GM18909 (cell line): ENCODE results near the gene GDF15.
"Not testable (repeated sequence)": the region's sequence is repeated elsewhere in the genome, so short reads cannot be mapped to it uniquely, and the experiment has no call there.

Source experiments
- ATAC-seq: cut with Tn5 transposase; IDR thresholded peaks from one replicate; pipeline ENCODE4 v1.9.1; 2021; ENCODE audit warnings: mild to moderate bottlenecking; ENCODE audit not compliant: unreplicated experiment, poor library complexity

Gene GDF15

DNA sequence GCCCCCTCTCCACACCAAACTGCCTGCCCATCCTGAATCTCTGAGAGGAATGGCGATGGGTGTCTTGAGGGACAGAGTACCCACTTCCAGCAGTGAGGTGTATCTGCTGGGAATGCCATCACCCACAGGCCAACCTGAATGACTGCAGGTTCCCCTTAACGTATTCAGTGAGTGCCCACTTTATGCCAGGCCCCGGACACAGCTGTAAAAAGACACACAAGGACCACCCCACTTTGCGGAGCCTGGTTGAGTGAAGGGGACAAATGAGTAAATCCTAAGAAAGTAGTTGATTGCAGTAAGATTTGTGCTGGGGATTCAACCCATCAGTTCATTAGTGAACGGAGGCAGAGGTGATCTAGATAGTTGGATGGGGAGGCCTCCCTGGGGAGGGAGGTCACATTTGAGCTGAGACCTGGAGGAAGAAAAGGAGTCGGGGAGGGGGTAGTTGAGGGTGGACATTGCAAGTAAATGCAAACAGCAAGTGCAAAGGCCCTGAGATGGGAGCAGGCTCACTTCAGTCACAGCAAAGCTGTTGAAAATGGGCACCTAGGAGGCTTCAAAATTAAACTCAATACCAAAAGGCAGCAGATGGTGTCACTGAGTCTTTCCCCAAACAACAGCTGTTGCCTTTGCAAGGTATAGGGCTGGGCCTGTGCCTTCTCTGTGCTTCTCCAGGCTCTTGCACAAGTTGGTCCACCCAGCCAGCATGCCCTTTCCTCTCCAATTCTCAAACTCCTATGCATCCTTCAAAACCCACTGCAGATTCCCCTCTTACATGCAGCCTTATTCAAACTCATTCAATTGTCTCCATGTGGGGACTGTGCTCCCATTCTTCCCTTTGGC lies 4.3 kb downstream of the GDF15 start:
- no peak for ATAC-seq

DNA sequence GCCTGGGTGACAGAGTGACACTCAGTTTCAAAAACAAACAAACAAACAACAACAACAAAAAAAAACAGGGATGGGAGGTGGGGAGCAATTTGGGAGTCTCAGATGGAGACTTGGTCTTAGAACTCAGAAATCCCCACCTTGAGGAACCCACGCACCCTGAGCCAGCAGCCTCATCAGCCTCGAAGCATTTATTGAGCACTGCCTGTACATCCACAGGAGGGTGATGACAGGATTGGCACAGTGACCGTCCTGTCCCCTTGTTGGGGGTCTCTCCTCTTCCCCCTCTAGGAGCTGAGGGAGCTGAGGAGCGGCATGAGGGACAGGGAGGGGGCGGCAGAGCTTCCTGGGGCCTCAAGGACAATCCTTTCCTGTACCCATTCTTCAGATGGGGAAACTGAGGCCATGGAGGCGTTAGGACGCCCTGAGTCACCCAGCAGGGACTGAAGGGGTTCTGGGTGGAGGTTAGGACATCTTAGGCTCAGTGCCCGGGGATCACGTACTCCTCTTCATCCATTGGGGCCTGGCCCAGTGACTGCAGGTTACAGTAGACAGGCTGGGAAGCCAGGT lies 5.6 kb downstream of the GDF15 start:
- ATAC-seq = no peak

DNA sequence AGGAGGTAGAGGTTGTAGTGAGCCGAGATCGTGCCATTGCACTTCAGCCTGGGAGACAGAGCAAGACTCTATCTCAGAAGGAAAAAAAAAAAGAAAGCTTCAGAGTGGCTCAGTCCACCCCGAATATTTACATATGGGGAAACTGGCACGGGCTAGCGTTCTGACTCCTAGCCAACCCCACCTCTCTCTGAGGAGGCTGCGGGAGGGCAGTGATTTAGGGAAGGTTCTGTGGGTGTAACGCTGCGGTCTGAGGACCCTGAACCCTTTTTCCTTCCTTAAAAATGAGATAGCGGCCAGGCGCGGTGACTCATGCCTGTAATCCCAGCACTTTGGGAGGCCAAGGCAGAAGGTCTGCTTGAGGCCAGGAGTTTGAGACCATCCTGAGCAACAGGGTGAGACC lies 6.5 kb downstream of the GDF15 start:
- ATAC-seq = no peak

DNA sequence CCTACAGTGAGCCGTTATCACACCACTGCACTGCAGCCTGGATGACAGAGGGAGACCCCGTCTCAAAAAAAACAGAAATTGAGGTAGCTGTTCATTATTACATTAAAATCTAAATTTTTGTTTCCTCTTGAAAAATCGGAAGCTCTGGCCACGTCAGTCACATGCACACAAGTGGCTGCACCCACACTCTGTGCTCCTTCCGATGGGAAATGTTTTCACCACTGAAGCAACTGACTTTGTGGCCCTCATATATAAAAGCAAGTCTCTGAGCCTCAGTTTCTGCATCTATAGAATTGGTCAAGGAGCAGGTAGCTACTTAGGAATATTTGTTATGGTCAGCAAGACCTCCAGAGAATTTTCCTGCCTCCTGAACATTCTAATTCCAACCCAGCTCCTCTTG lies 7.0 kb downstream of the GDF15 start:
- ATAC-seq = no peak

DNA sequence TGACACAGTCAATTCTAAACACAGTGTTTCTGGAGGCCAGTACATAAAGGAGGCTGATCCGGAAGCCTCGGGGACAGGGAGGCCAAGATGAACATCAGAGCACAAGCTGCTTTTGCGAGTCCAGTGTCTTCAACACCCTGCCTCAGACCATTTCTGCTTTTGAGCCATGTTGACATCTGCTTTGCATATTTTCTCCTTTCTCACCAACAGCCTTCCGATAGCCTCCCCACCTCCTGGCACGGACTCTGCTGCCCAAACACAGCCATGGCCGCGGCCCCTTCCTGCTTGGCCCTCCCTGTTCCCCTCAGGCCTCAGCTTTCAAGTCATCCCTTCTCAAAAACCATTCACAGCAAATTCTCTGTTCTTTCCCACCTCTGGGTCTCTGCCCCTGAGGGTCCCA lies 7.9 kb downstream of the GDF15 start:
- ATAC-seq = no peak

DNA sequence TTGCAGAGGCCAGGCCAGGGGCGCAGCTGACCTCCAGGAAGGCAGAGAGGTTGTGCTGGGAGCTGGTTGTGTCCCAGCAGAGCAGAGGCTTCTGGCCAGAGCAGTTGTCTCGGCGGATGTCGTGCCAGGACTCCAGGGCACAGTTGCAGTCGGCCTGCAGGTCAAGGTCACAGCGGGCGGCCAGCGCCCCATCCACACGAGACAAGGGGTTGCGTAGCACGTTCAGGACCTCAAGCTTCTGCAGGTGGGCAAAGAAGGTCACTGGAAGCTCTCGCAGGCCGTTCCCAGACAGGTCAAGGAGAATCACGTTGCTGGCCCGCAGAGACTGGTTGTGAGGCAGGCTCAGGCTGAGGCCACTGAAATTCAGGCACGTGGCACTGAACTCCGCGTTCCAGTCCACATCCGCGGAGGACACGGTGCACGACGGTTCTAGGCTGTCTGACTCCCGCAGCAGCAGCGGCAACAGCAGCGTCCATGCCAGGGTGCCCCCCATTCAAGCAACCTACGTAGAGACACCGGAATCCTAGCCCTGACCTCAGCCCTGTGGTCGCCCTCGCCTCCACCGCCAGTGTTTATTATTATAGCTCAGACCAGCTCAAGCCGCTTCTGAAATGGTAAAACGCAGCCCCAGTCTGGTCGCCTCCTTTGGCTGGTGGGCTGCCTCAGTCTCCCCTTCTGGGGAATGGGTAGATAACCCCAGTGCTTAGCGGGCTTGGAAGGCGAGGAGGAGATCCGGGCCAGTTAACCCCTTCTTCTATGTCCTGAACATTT lies 10.7 kb downstream of the GDF15 start:
- no peak for ATAC-seq

DNA sequence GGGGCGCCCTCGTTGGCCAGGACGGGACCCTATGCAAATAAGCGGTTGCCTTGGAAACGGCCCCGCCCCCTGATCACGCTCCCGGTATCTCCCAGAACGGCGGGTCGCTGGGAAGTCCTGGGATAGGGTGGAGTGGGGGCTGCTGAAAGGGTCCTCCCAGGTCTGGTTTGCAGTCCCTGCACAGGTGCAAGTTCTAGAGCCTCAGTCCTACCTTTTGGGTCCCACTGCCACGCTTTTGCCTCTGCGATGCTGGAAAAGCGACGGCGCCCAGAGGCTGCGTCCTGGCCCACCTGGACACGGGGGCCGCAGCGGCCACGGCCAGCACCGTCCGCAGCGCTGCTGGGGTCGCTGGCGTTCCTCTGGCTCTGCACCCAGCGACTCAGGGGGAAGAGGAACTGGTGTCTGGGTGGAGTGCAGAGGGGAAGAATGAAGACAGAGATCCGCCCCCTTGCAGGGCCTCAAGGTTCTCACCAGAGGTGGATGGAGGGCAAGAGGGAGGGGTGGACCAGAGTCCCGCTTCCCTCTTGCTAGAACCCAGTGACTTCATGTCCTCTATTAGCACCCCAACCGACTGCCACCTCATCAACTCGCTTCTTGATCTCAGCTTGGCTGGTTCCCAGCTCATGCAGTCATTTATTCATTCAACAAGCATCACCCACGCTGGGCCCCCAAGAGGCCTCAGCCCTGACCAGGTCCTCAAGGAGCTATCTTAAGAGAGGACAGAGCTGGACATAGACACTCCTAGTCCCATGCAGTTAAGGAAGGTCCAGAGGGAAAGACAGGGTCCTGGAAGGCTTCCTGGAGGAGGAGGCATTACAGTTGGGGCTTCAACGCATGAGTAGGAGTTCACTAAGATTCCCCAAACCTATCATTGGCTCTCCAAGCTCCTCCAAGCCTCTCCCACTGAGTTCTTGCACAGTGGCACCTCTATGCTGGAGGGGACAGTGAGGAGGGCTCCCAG lies 11.6 kb downstream of the GDF15 start, which contains the start of gene LRRC25:
TSS of gene LRRC25 (minus strand) at position 381 of the 961 bp plus-strand sequence. CDS start 659 bp downstream, outside the sequence.
- no peak for ATAC-seq

DNA sequence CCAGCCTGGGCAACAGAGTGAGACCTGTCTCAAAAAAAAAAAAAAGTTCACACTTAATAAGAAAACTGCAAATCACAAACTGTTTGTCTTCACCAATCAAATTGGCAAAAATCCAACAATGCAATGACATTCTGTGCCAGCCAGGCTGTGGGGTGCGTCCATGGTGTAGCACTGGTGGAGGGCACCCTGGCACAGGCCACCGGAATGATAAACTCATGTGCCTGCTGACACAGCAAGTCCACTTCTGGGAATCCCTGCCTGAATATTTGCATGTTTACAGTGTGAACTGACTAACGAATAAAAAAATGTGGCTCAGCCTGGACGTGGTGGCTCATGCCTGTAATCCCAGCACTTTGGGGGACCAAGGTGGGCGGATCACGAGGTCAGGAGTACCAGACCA lies 13.1 kb downstream of the GDF15 start:
- no peak for ATAC-seq

DNA sequence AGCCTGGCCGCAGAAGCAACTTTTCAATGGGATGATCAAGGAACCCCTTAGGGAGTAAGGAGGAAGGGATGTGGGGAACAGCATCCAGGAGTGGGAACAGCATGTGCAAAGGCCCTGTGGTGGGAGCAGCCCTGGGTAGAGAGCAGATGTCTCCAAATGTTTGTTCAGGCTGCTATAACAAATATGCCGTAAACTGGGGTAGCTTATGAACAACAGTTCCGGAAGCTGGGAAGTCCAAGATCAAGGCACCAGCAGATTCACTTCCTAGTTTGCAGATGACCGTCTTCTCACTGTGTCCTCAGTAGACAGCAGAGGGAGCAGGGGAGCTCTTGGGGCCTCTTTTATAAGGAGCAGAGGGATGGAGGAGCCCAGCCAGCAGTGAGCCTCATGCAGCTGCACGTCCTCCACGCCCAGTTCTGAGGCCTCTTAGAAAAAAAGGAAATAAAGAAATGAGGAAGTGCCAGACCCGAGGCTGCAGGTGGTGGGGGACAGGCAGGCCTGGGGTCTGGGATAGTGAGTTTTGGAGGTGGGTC lies 15.7 kb downstream of the GDF15 start:
- no peak for ATAC-seq

DNA sequence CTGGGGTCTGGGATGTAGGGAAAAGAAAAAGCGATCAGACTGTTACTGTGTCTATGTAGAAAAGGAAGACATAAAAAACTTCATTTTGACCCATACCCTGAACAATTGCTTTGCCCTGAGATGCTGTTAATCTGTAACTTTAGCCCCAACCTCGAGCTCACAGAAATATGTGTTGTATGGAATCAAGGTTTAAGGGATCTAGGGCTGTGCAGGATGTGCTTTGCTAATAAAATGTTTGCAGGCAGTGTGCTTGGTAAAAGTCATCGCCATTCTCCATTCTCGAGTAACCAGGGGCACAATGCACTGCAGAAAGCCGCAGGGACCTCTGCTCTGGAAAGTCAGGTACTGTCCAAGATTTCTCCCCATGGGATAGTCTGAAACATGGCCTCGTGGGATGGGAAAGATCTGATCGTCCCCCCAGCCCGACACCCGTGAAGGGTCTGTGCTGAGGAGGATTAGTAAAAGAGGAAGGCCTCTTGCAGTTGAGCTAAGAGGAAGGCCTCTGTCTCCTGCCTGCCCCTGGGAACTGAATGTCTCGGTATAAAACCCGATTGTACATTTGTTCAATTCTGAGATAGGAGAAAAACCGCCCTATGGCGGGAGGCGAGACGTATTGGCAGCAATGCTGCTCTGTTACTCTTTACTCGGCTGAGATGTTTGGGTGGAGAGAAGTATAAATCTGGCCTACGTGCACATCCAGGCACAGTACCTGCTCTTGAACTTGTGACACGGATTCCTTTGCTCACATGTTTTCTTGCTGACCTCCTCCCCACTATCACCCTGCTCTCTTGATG lies 16.7 kb downstream of the GDF15 start:
- not testable (repeated sequence) for ATAC-seq

DNA sequence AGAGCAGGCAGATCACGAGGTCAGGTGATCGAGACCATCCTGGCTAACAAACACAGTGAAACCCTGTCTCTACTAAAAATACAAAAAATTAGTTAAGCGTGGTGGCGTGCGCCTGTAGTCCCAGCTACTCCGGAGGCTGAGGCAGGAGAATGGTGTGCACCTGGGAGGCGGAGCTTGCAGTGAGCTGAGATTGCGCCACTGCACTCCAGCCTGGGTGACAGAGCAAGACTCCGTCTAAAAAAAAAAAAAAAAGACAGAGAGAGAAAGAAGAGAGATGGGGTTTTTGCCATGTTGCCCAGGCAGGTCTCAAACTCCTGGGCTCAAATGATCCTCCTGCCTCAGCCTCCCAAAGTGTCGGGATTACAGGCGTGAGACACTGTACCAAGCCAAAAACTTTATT lies 19.8 kb downstream of the GDF15 start:
- ATAC-seq = not testable (repeated sequence)

DNA sequence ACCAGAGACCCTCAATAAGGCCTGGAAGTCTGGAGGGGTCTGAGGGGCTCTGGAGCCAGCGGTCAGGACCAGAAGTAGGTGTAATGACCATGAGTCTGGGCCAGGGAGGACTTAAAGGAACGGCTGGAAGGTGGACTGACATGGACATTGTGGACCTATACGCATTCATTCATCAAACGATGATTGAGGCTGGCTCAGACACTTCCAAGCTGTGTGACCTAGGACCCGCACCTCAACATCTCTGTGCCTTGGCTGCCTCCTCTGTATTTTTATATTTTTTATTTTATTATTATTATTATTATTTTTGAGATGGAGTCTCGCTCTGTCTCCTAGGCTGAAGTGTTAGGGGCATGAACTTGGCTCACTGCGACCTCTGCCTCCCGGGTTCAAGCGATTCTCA lies 20.8 kb downstream of the GDF15 start:
- ATAC-seq = no peak

DNA sequence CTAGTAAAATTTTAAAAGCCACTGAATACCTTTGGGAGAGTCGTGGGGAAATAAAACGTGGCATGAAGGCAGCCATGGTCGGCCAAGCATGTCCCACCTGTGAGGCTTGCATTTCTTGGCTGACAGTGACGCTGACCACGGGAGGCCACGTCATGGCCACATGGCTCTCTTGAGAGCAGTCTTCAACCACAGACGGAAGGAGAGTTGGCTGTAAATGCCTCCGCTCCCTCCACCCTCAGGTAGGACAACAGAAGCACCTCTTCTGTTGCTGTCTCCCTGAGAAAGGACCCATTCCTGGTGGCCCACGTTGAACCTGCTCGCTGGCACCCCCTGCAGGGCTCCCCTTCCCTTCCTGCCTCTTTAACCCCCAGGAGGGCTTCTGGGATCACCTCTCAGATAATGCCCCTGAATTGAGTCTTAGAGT lies 22.1 kb downstream of the GDF15 start:
- ATAC-seq = peak; percentile 59

DNA sequence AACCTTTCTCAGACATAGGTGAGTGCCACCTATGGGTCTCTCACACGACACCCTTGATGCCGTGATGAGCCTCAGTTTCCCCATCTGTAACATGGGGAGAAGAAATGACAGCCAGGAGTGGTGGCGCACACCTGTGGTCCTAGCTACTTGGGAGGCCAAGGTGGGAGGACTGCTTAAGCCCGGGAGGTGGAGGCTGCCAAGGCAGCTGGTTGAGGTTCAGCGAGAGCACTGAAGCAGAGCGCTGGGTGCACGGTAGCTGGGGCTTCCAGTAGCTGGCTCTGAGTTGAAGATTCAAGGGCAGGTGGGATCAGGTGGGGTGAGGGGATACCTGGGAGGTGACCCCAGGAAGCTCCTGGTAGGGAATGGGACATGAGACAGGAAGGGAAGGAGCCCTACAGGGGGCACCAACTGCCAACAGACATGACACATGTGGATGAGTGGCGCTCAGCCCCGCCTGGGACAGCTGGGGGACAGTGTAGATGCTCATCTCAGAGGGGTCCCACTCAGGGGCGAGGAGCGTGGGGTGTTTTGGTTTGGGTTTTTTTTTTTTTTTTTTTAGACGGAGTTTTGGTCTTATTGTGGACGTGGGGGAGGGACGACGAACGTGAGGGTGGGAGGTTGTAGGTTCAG lies 26.8 kb downstream of the GDF15 start:
- ATAC-seq = no peak

DNA sequence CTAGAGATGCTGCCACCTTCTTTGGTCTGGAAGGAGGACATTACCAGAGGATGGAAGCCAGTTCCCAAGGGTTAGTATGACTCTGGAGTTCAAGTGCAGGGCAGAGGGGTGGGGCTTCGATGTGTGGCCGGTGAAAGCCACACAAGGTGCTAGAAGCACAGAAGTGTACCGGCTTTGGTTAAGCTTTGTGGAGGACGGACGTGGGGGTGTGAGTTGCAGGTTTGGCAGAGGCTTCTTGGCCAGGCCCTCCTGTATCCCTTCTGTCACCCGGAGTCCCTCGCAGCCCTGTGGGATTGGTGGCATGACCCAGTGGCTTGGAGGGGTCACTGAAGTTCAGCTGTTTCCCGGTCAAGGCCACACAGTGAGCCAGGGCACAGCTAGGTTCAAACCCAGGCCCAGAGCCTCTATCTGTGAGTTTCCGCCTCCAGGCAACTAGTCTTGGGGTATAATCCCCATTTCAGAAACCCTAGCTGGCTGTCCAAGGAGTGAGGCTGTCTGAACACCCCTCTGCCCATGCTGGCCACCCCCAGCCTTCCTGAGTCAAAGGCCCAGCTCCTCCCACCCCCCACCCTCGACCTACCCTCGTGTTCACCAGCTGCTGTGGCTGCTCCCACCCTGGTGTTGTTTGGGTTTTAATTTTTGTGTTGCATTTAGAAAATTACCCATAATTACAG lies 28.7 kb downstream of the GDF15 start:
- ATAC-seq = no peak

DNA sequence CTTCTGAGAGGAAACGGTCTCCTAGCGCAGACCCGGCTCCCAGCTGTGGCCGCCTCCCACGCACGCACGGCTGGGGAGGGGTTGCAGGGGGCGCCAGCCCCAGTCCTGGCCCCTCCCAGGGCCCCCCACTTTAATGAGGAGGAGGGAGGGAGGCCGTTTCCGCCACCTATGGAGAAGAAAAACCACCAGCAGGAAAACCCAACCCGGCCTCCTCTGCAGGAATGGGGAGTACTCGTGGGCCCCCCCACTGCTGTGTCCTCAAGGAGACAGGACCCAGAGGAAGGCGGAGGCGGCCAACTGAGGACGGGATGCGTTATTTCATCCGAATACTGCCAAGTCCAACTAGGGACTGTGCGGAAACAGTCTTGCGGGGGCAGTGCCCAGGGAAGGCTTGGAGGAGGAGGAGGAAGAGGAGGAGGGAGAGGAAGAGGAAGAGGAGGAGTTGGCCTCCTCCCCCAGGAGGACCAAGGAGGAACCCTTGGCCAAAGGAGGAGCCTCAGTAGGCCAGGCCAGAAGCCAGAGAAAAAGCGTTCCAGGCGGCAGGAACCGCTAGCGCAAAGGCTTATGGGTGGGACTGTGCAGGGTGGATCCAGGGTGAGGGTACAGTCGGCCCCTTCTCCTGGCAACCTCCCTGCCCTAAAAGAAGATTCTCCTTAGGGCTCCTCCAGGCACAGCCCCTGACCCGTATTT lies 29.4 kb downstream of the GDF15 start:
- ATAC-seq = no peak

DNA sequence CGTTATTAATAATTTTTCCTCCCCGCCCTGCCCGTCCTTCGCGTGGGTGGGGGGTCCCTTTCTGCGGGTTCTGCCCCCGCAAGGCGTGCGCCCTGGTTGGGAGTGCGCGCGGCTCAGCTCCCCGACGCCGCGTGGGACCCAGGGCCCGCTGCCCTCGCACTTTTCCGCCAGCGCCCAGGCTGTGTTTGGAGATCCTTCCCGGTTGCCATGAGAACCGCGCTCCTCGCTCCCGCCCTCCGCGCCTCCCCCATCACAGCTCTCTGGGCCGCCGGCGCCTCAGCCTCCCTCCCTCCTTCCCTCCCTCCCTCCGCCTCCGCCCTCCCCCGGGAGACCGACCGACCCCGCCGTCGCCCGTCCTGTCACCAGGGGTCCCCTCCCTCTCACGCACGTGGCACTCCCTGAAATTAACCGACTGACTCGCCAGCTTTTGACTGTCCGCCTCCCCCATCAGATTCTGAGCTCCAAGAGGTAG lies 30.9 kb downstream of the GDF15 start:
- ATAC-seq = no peak
